K562 (cell line): ENCODE measurements around the gene TTYH2. TPM values are rescaled to one million over a fixed set of nuclear protein-coding genes. Genes with fewer than 3 reads are reported as not detected.
A peak's percentile ranks its signal among the peaks of the same experiment; 100 is the strongest.

Experiments
- ATAC-seq: fragments of 200-7000 bp; cut with Tn5 transposase; 3 replicates; pipeline ENCODE4 v1.9.1; 2020; ENCODE audit warnings: moderate library complexity
- BruUV-seq: library from RNA; stranded (reverse); fragments of 400-500 nt; replicated peaks from 2 replicates; lab custom pipeline; 2021; lab: Mats Ljungman, UMichigan
- CTCF ChIA-PET: fragments of 300-600 bp; formaldehyde crosslinking; extraction: SDS; loops from one replicate; lab custom pipeline; 2021; ENCODE audit warnings: low intra/inter-chr PET ratio; lab: Yijun Ruan, JAX
- POLR2A ChIA-PET: fragments of 300-600, 350-650 bp; sonication (Branson Sonifier 250); formaldehyde crosslinking; extraction: SDS; loops from one replicate; lab custom pipeline; 2021; ENCODE audit warnings: antibody characterized with exemption, inconsistent platforms; lab: Yijun Ruan, JAX
- DNase-seq, 4 experiments: peaks; one replicate each; pipeline versions ENCODE4 v3.0.0 to v3.0.0-alpha.2; 2011 to 2018; ENCODE audit warnings: low spot score in 3 of 4, mixed read lengths in 3 of 4; ENCODE audit errors: extremely low read depth in 1 of 4
- FAIRE-seq: peaks from 2 replicates; lab custom pipeline; 2011; peaks lifted over from hg19 to GRCh38; lab: Jason Lieb, UNC
- H2AFZ ChIP-seq: 2 replicates; pipeline ENCODE4 v1.6.0; 2011; ENCODE audit warnings: low read depth, low read length, control low read depth, inconsistent platforms
- H3K27ac ChIP-seq: fragments of 200-600 bp; 3 replicates; pipeline ENCODE4 v1.8.0; 2011; ENCODE audit warnings: low read depth, mild to moderate bottlenecking, control low read depth, inconsistent platforms, low read length, moderate library complexity, mixed read lengths; ENCODE audit errors: extremely low read depth
- H3K27me3 ChIP-seq, 2 experiments: fragments of 300-600 bp in 1 of 2; 2 replicates in 1 of 2; 3 replicates in 1 of 2; pipeline versions ENCODE4 v1.6.0 to v1.8.0; 2011; ENCODE audit warnings: inconsistent platforms in 2 of 2, low read length in 2 of 2, mild to moderate bottlenecking in 1 of 2, mixed read lengths in 1 of 2, moderate library complexity in 1 of 2; ENCODE audit not compliant: control insufficient read depth in 2 of 2, insufficient read depth in 2 of 2
- H3K36me3 ChIP-seq: fragments of 300-600 bp; 3 replicates; pipeline ENCODE4 v1.8.0; 2011; ENCODE audit warnings: mild to moderate bottlenecking, low read length, inconsistent platforms; ENCODE audit not compliant: control insufficient read depth, insufficient read depth
- H3K4me1 ChIP-seq, 2 experiments: fragments of 200-600 bp in 1 of 2; replicated peaks in 1 of 2; 2 replicates in 1 of 2; 3 replicates in 1 of 2; pipeline versions ENCODE4 v1.5.1 to v1.8.0; 2011; ENCODE audit warnings: inconsistent platforms in 2 of 2, low read length in 2 of 2, mild to moderate bottlenecking in 1 of 2, mixed read lengths in 1 of 2, moderate library complexity in 1 of 2; ENCODE audit not compliant: control insufficient read depth in 2 of 2, insufficient read depth in 2 of 2
- H3K4me2 ChIP-seq: 2 replicates; pipeline ENCODE4 v1.6.1; 2011; ENCODE audit warnings: low read length, control low read depth, inconsistent platforms, mixed read lengths; ENCODE audit not compliant: insufficient read depth
- H3K4me3 ChIP-seq: fragments of 200-600 bp; sonication (generic), shearing (Covaris generic); 2 replicates; pipeline ENCODE4 v1.5.1; 2016; ENCODE audit warnings: control low read depth, inconsistent platforms
- H3K79me2 ChIP-seq: fragments of 200-600 bp; 3 replicates; pipeline ENCODE4 v1.8.0; 2011; ENCODE audit warnings: low read length, inconsistent platforms; ENCODE audit not compliant: control insufficient read depth, insufficient read depth
- H3K9ac ChIP-seq, 2 experiments: 2 replicates each; pipeline versions ENCODE4 v1.6.0 to v1.6.1; 2011; ENCODE audit warnings: low read depth in 2 of 2, low read length in 2 of 2, control low read depth in 1 of 2, inconsistent platforms in 1 of 2, mild to moderate bottlenecking in 1 of 2, mixed read lengths in 1 of 2; ENCODE audit not compliant: insufficient read depth in 1 of 2
- H3K9me1 ChIP-seq: one replicate; pipeline ENCODE4 v1.6.0; 2011; ENCODE audit warnings: inconsistent platforms, mild to moderate bottlenecking, low read length, moderate library complexity; ENCODE audit not compliant: control insufficient read depth, insufficient read depth
- H3K9me3 ChIP-seq: replicated peaks from 2 replicates; pipeline ENCODE4 v1.5.1; 2011; ENCODE audit warnings: low read depth, low read length, inconsistent platforms; ENCODE audit not compliant: control insufficient read depth, insufficient read depth
- H4K20me1 ChIP-seq: replicated peaks from 2 replicates; pipeline ENCODE4 v1.6.1; 2011; ENCODE audit warnings: low read length, inconsistent platforms, mixed read lengths; ENCODE audit not compliant: control insufficient read depth, insufficient read depth
- BCOR ChIP-seq: fragments of 450-650 bp; IDR thresholded peaks from 2 replicates; pipeline ENCODE4 v1.6.1; 2016
- CHD1 ChIP-seq: fragments of 200-600 bp; sonication (generic); IDR thresholded peaks from one replicate; pipeline ENCODE4 v1.6.1; 2012; ENCODE audit warnings: mild to moderate bottlenecking, moderate library complexity, low read length, inconsistent platforms
- KDM1A ChIP-seq, 2 experiments: fragments of 450-650 bp; IDR thresholded peaks; 2 replicates each; pipeline ENCODE4 v1.6.1; 2016; ENCODE audit warnings: mild to moderate bottlenecking in 2 of 2
- MAFK ChIP-seq: IDR thresholded peaks from 2 replicates; pipeline ENCODE4 v1.6.1; 2011; ENCODE audit warnings: low read length, improper control_type of control experiment
- RBM25 ChIP-seq: fragments of 200-400 bp; formaldehyde crosslinking; IDR thresholded peaks from 2 replicates; pipeline ENCODE4 v1.6.1; 2018; ENCODE audit warnings: low read length, low read depth, moderate library complexity; ENCODE audit not compliant: severe bottlenecking
- SUPT5H ChIP-seq: fragments of 450-650 bp; IDR thresholded peaks from 2 replicates; pipeline ENCODE4 v1.6.1; 2016
- TARDBP ChIP-seq: fragments of 450-650 bp; IDR thresholded peaks from 2 replicates; pipeline ENCODE4 v1.6.1; 2016
- TBL1XR1 ChIP-seq, 2 experiments: IDR thresholded peaks; 2 replicates each; pipeline ENCODE4 v1.6.1; 2012; ENCODE audit warnings: improper control_type of control experiment in 2 of 2, low read length in 2 of 2, mild to moderate bottlenecking in 1 of 2
- ZBED1 ChIP-seq: IDR thresholded peaks from 2 replicates; pipeline ENCODE4 v1.6.1; 2014
- ZNF121 ChIP-seq: sonication (generic); formaldehyde crosslinking; conservative IDR thresholded peaks from 2 replicates; pipeline ENCODE4 v1.8.0; 2022; ENCODE audit warnings: missing genetic modification reagents
- ZNF23 ChIP-seq: fragments of 250-450 bp; sonication (Bioruptor Pico); IDR thresholded peaks from 2 replicates; pipeline ENCODE4 v1.4.0; 2020; ENCODE audit warnings: mild to moderate bottlenecking
- ZNF274 ChIP-seq: IDR thresholded peaks from 2 replicates; pipeline ENCODE4 v1.6.1; 2011; ENCODE audit warnings: low read depth, mild to moderate bottlenecking, low read length, moderate library complexity, borderline replicate concordance
- ZNF431 ChIP-seq: sonication (generic); formaldehyde crosslinking; IDR thresholded peaks from 2 replicates; pipeline ENCODE4 v1.8.0; 2022; ENCODE audit warnings: mild to moderate bottlenecking, missing genetic modification reagents
- ZNF707 ChIP-seq: fragments of 250-450 bp; sonication (Bioruptor Pico); conservative IDR thresholded peaks from 2 replicates; pipeline ENCODE4 v1.8.0; 2022; ENCODE audit warnings: inconsistent platforms, mild to moderate bottlenecking, moderate library complexity
- ZNF766 ChIP-seq: fragments of 200-800 bp; sonication (Bioruptor generic); conservative IDR thresholded peaks from 2 replicates; pipeline ENCODE4 v1.6.1; 2016; ENCODE audit warnings: missing genetic modification characterization, missing compliant biosample characterization
- WGBS: fragments of 100-300 bp; shearing (Covaris generic); methylation state at CpG from one replicate; pipeline ENCODE4 v1.1.6; 2016; ENCODE audit warnings: low coverage, mixed read lengths; ENCODE audit not compliant: insufficient coverage; ENCODE audit errors: missing lambda C conversion rate; 5-methylcytosine and 5-hydroxymethylcytosine counted together
- in situ Hi-C: fragments of 300-500 bp; cut with MboI; formaldehyde crosslinking; loops from 4 replicates; pipeline ENCODE4 v1.15.0; 2018; ENCODE audit warnings: inconsistent platforms, mixed read lengths
- intact Hi-C: fragments of 100-400 bp; cut with micrococcal nuclease; formaldehyde crosslinking; loops from 2 replicates; pipeline ENCODE4 v1.14.2; 2022
- polyA plus RNA-seq, 8 experiments: library from polyadenylated mRNA; depleted of rRNA in 4 of 8; stranded (reverse) in 5 of 8; unstranded in 3 of 8; fragments of >200 nt; fragmentation: Nextera tagmentation in 2 of 8; fragmentation: Illumina TruSeq in 1 of 8; extraction: Ambion mirVana in 2 of 8; extraction: Trizol in 1 of 8; gene quantifications; 2 replicates each; pipeline versions ENCODE4 v1.2.1 to v1.2.3, GENCODE V29; 2011 to 2014; ENCODE audit warnings: inconsistent platforms in 1 of 8, missing spikeins in 1 of 8
- total RNA-seq, 7 experiments: library from RNA; depleted of rRNA in 6 of 7; stranded (reverse); fragments of >200 nt in 6 of 7; fragmentation: Illumina TruSeq in 2 of 7; extraction: Trizol in 2 of 7; gene quantifications; 2 replicates each; pipeline versions ENCODE4 v1.2.1 to v1.2.3, GENCODE V29; 2011 to 2021; ENCODE audit warnings: low replicate concordance in 1 of 7
- TF ChIP-seq, protein P1 (sequence below): fragments of 200-400 bp; formaldehyde crosslinking; IDR thresholded peaks from 2 replicates; pipeline ENCODE4 v1.6.1; 2017; ENCODE audit warnings: mild to moderate bottlenecking, low read depth, low read length, moderate library complexity

TTYH2 gene
- total and polyA plus RNA-seq, 9 of the 15 experiments (the other 6 are each of a cell fraction or from before 2014, with no cell fraction given): 0.03 to 2.0 (median 0.91) TPM

DNA sequence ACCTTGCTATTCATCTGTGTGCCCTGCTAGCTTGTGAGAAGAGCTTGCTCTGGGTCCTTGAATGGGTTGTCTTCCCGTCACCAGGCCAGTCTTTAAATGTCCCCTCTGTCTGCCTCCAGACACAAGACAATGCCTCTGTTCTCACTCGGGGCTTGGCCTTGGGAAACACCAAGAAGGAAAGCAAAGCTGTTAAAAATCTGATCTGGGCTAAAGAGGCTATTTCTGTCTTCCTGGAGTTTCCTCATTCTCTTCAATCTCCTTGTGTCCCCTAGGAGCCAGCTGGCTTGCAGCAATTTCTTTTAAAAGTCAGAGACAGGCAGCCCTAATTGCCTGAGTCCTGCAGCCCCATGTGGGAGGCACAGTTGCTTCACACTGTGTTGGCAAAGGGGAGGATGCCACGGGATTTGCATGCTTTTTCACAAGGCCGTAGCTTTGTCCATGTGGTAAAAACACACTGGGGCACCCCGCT, 63.2 kb downstream of the TTYH2 start:
- in situ Hi-C loops: no loop called here
- no peak for ATAC-seq

DNA sequence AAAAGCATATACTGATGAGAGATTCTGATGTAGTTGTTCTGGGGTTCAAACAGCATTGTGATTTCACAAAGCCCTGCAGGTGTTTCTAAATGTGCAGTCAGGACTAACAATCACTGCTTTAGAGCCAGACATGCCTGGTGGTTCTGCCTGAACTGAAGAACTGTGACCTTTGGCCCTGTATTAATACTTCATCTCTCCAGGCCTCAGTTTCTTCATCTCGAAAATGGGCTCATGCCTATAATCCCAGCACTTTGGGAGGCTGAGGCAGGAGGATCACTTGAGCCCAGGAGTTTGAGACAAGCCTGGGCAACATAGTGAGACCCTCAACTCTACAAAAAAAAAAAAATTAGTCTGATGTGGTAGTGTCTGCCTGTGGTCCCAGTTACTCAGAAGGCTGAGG, 64.6 kb downstream of the TTYH2 start:
- DNase-seq: no peak
- Histone ChIP-seq H3K4me1 (peaks cover 5 to 15% of the 10 kb centered on the region in 2 experiments), H3K4me2 (no peak overlapping the region), H3K27me3 (peaks cover 25 to 38% of the 10 kb centered on the region in 2 experiments), H3K4me3 (no peak overlapping the region), H2AFZ (no peak overlapping the region), H3K27ac (no peak overlapping the region), H3K9me1 (no peaks in the 10 kb centered on the region), H3K9ac (no peak overlapping the region), H3K79me2 (no peaks in the 10 kb centered on the region), H3K9me3 (no peaks in the 10 kb centered on the region), H3K36me3 (no peaks in the 10 kb centered on the region), H4K20me1 (no peaks in the 10 kb centered on the region)
- POLR2A ChIA-PET: no interaction called here
- no TSS peak for BruUV-seq
- FAIRE-seq: no peak
- in situ Hi-C loops (no loop called here), intact Hi-C loops (no loop called here)
- CTCF ChIA-PET: no interaction called here
- WGBS: 0% methylated on average over 1 of the region's 1 CpG
- ATAC-seq: no peak
- TF ChIP-seq RBM25: peak; percentile 87
- TF ChIP-seq SUPT5H: no peak
- TF ChIP-seq TARDBP: no peak
- no peak for TF ChIP-seq ZNF766 (CRISPR knock-in tag)
- 0 out of 2 replicates have a peak, but pooled peaks have one; percentile 26 for TF ChIP-seq ZNF121 (CRISPR knock-in tag)
- TF ChIP-seq CHD1: no peak
- no peak for TF ChIP-seq TBL1XR1 (IDR thresholded peaks at IDR 0.05; ENCODE audit: low read length in 2 of 2)
- TF ChIP-seq BCOR: peak; percentile 93
- TF ChIP-seq ZBED1: no peak
- no peak for TF ChIP-seq MAFK
- no peak for TF ChIP-seq ZNF707 (CRISPR knock-in tag)
- no peak for TF ChIP-seq ZNF431 (CRISPR knock-in tag)
- peak; percentile 56 to 67 for TF ChIP-seq KDM1A (IDR thresholded peaks at IDR 0.05)
- TF ChIP-seq ZNF274: no peak
- no peak for TF ChIP-seq ZNF23

More for the DNA sequence above, 63.2 kb downstream of the TTYH2 start:
- Histone ChIP-seq H3K4me2 (no peak overlapping the region), H3K4me1 (peaks cover under 1 to 11% of the 10 kb centered on the region in 2 experiments; a peak in 3 of 5 replicates), H3K27ac (no peak overlapping the region), H3K9me1 (no peaks in the 10 kb centered on the region), H4K20me1 (peaks cover 4% of the 10 kb centered on the region; the same call in 1 of the 2 replicates), H3K4me3 (no peak overlapping the region), H3K9ac (peak overlapping the region in 1 of 2 experiments; percentile 16; a peak in 1 of 4 replicates), H2AFZ (no peak overlapping the region), H3K27me3 (peaks cover 26 to 48% of the 10 kb centered on the region in 2 experiments), H3K9me3 (no peaks in the 10 kb centered on the region), H3K79me2 (no peaks in the 10 kb centered on the region), H3K36me3 (no peaks in the 10 kb centered on the region)
- TF ChIP-seq, protein P1, sequence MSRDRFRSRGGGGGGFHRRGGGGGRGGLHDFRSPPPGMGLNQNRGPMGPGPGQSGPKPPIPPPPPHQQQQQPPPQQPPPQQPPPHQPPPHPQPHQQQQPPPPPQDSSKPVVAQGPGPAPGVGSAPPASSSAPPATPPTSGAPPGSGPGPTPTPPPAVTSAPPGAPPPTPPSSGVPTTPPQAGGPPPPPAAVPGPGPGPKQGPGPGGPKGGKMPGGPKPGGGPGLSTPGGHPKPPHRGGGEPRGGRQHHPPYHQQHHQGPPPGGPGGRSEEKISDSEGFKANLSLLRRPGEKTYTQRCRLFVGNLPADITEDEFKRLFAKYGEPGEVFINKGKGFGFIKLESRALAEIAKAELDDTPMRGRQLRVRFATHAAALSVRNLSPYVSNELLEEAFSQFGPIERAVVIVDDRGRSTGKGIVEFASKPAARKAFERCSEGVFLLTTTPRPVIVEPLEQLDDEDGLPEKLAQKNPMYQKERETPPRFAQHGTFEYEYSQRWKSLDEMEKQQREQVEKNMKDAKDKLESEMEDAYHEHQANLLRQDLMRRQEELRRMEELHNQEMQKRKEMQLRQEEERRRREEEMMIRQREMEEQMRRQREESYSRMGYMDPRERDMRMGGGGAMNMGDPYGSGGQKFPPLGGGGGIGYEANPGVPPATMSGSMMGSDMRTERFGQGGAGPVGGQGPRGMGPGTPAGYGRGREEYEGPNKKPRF: no peak
- DNase-seq: no peak
- FAIRE-seq: no peak
- 9% methylated on average over 5 of the region's 5 CpGs for WGBS
- POLR2A ChIA-PET: interaction anchor here (0.8 kb wide), 1 partner anchor 13 kb away, joined by 3 read pairs; no protein-coding TSS in a partner anchor
- BruUV-seq: no TSS peak
- CTCF ChIA-PET: no interaction called here
- intact Hi-C loops: no loop called here
